Testis (tissue), 3 donors: Measurements from ENCODE around the gene PRUNE1. TPM values are rescaled to one million over a fixed set of nuclear protein-coding genes. Genes with fewer than 3 reads are reported as not detected.
A peak's percentile ranks its signal among the peaks of the same experiment; 100 is the strongest.

Source experiments
- DNase-seq: peaks from one replicate; pipeline ENCODE4 v3.0.0-alpha.2; 2019
- H3K27ac ChIP-seq, 2 donors: fragments of 200-600 bp; sonication (generic); one replicate each; pipeline ENCODE4 v1.5.1; 2019
- H3K27me3 ChIP-seq: fragments of 200-600 bp; sonication (generic); one replicate; pipeline ENCODE4 v1.5.1; 2019
- H3K36me3 ChIP-seq: fragments of 200-600 bp; sonication (generic); one replicate; pipeline ENCODE4 v1.5.1; 2017; ENCODE audit warnings: low read depth; ENCODE audit errors: missing control alignments
- H3K4me1 ChIP-seq: fragments of 200-600 bp; sonication (generic); one replicate; pipeline ENCODE4 v1.5.1; 2019
- H3K4me3 ChIP-seq, 2 donors: fragments of 200-600 bp; sonication (generic); one replicate each; pipeline ENCODE4 v1.5.1; 2017 to 2019
- H3K9me3 ChIP-seq: fragments of 200-600 bp; sonication (generic); one replicate; pipeline ENCODE4 v1.5.1; 2017
- POLR2A ChIP-seq: fragments of 450-650 bp; IDR thresholded peaks from one replicate; pipeline ENCODE4 v1.6.1; 2017; ENCODE audit warnings: antibody characterized with exemption, mild to moderate bottlenecking, moderate library complexity
- WGBS, 2 donors: methylation state at CpG; one replicate each; pipeline ENCODE4 v1.1.5; 2018; 5-methylcytosine and 5-hydroxymethylcytosine counted together
- intact Hi-C: fragments of 100-400 bp; cut with DNase I; formaldehyde crosslinking; loops from one replicate; pipeline ENCODE4 v1.15.1; 2023; ENCODE audit warnings: low total_unique reads
- polyA plus RNA-seq: library from polyadenylated mRNA; stranded (reverse); fragments of 350-450 nt; fragmentation: Illumina TruSeq; extraction: RNeasy Lipid Tissue Mini Kit (QIAGEN cat#74804); gene quantifications from one replicate; pipeline ENCODE4 v1.2.3, GENCODE V29; 2014; ENCODE audit warnings: low read depth, low replicate concordance; ENCODE audit not compliant: insufficient read depth
- total RNA-seq, 2 donors: library from RNA; depleted of rRNA; stranded (reverse); fragments of >200 nt; gene quantifications; one replicate each; pipeline ENCODE4 v1.2.3, GENCODE V29; 2016
- TF ChIP-seq, protein P1 (sequence below), 3 experiments: fragments of 450-650 bp in 2 of 3; fragments of 200-600 bp in 1 of 3; sonication (generic) in 1 of 3; IDR thresholded peaks; one replicate each; pipeline ENCODE4 v1.5.1; 2016 to 2019; ENCODE audit warnings: antibody characterized with exemption in 3 of 3, mild to moderate bottlenecking in 2 of 3, moderate library complexity in 1 of 3

Gene PRUNE1
- total and polyA plus RNA-seq, 3 donors from 2014 or later = 41.1 to 63.9 (median 45.5) TPM

GRCh38 chr1:150985179-150985825, 22.9 kb upstream of the PRUNE1 start:
- no peaks in the 10 kb centered on the region for H3K27me3 ChIP-seq
- peaks cover 19% of the 10 kb centered on the region for H3K4me1 ChIP-seq
- 87 to 94% methylated on average over 2 of the region's 2 CpGs for WGBS, 2 donors
- TF ChIP-seq POLR2A = no peak
- TF ChIP-seq, protein P1, sequence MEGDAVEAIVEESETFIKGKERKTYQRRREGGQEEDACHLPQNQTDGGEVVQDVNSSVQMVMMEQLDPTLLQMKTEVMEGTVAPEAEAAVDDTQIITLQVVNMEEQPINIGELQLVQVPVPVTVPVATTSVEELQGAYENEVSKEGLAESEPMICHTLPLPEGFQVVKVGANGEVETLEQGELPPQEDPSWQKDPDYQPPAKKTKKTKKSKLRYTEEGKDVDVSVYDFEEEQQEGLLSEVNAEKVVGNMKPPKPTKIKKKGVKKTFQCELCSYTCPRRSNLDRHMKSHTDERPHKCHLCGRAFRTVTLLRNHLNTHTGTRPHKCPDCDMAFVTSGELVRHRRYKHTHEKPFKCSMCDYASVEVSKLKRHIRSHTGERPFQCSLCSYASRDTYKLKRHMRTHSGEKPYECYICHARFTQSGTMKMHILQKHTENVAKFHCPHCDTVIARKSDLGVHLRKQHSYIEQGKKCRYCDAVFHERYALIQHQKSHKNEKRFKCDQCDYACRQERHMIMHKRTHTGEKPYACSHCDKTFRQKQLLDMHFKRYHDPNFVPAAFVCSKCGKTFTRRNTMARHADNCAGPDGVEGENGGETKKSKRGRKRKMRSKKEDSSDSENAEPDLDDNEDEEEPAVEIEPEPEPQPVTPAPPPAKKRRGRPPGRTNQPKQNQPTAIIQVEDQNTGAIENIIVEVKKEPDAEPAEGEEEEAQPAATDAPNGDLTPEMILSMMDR (IDR thresholded peaks at IDR 0.05) = no peak
- intact Hi-C loops = no loop called here
- H3K27ac ChIP-seq = no peak overlapping the region
- no peak for DNase-seq
- no peaks in the 10 kb centered on the region for H3K36me3 ChIP-seq
- H3K4me3 ChIP-seq = no peak overlapping the region
- H3K9me3 ChIP-seq = no peaks in the 10 kb centered on the region

- Histone ChIP-seq H3K4me1 (no peaks in the 10 kb centered on the region), H3K36me3 (no peaks in the 10 kb centered on the region), H3K4me3 (no peak overlapping the region), H3K27me3 (no peaks in the 10 kb centered on the region), H3K9me3 (no peaks in the 10 kb centered on the region), H3K27ac (no peak overlapping the region)
- no peak for DNase-seq
- no peak for TF ChIP-seq POLR2A
- TF ChIP-seq, protein P1 (IDR thresholded peaks at IDR 0.05) = no peak
- WGBS, 2 donors = 76 to 86% methylated on average over 7 of the region's 7 CpGs
- intact Hi-C loops = no loop called here
These were observed 20.3 kb upstream of the PRUNE1 start for GRCh38 chr1:150987924-150988323.

DNA sequence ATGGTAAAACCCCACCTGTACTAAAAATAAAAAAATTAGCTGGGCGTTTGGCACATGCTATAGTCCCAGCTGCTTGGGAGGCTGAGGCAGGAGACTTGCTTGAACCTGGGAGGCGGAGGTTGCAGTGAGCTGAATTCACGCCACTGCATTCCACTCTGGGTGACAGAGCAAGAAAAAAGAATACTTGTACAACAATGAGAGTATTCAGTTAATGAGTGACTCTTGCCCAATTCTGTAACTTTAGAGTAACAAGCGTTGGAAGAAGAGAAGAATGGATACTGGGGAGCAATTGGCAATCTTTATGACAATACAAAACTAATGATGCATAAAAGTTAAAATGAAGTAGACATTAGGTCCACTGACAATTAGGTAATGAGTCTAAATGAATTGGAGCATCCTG, 15.6 kb upstream of the PRUNE1 start:
- no peaks in the 10 kb centered on the region for H3K9me3 ChIP-seq
- intact Hi-C loops = no loop called here
- no peak overlapping the region for H3K27ac ChIP-seq
- no peaks in the 10 kb centered on the region for H3K4me1 ChIP-seq
- TF ChIP-seq, protein P1 (IDR thresholded peaks at IDR 0.05) = no peak
- TF ChIP-seq POLR2A = no peak
- H3K36me3 ChIP-seq = no peaks in the 10 kb centered on the region
- H3K4me3 ChIP-seq = no peak overlapping the region
- no peaks in the 10 kb centered on the region for H3K27me3 ChIP-seq
- WGBS, 2 donors = 65 to 75% methylated on average over 4 of the region's 4 CpGs
- no peak for DNase-seq

DNA sequence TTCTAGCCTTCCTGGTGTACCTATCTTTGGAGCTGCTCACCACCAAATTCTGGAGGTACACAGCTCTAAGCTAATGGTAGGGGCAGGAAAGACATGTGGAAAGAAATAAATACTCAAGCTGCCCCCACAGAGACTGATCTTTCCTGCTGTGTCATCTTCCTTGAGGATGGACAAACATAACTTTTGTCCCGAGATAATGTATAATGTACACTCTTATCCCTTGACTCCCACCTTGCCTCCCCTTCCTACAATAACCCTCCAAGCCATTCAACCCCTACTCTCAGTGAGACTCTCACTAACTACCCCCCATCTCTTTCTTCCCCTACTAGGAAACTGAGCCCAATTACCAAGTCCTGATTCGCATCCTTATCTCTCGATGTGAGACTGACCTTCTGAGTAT, 14.0 kb upstream of the PRUNE1 start:
- Histone ChIP-seq H3K9me3 (no peaks in the 10 kb centered on the region), H3K4me1 (no peaks in the 10 kb centered on the region), H3K36me3 (no peaks in the 10 kb centered on the region), H3K27me3 (no peaks in the 10 kb centered on the region), H3K4me3 (no peak overlapping the region), H3K27ac (no peak overlapping the region)
- WGBS, 2 donors = 67 to 83% methylated on average over 3 of the region's 3 CpGs
- DNase-seq = no peak
- TF ChIP-seq POLR2A = no peak
- TF ChIP-seq, protein P1 (IDR thresholded peaks at IDR 0.05) = no peak
- intact Hi-C loops = no loop called here

- WGBS, 2 donors = 27 to 29% methylated on average over 4 of the region's 4 CpGs
- Histone ChIP-seq H3K36me3 (no peaks in the 10 kb centered on the region), H3K9me3 (no peaks in the 10 kb centered on the region), H3K4me1 (no peaks in the 10 kb centered on the region), H3K27me3 (no peaks in the 10 kb centered on the region), H3K27ac (peak overlapping the region; percentile 12 to 80), H3K4me3 (no peak overlapping the region)
- no peak for DNase-seq
- intact Hi-C loops = no loop called here
- TF ChIP-seq, protein P1 (IDR thresholded peaks at IDR 0.05) = no peak
- no peak for TF ChIP-seq POLR2A
These were observed 12.8 kb upstream of the PRUNE1 start for GRCh38 chr1:150995460-150995859.
